HG03342 (cell line): ENCODE data around the gene TNFRSF12A.
"Not testable (repeated sequence)": the region's sequence is repeated elsewhere in the genome, so short reads cannot be mapped to it uniquely, and the experiment has no call there.

Experiments used
- ATAC-seq: cut with Tn5 transposase; IDR thresholded peaks from one replicate; pipeline ENCODE4 v1.9.1; 2021; ENCODE audit warnings: mild to moderate bottlenecking, moderate library complexity; ENCODE audit not compliant: unreplicated experiment

The TNFRSF12A gene

DNA sequence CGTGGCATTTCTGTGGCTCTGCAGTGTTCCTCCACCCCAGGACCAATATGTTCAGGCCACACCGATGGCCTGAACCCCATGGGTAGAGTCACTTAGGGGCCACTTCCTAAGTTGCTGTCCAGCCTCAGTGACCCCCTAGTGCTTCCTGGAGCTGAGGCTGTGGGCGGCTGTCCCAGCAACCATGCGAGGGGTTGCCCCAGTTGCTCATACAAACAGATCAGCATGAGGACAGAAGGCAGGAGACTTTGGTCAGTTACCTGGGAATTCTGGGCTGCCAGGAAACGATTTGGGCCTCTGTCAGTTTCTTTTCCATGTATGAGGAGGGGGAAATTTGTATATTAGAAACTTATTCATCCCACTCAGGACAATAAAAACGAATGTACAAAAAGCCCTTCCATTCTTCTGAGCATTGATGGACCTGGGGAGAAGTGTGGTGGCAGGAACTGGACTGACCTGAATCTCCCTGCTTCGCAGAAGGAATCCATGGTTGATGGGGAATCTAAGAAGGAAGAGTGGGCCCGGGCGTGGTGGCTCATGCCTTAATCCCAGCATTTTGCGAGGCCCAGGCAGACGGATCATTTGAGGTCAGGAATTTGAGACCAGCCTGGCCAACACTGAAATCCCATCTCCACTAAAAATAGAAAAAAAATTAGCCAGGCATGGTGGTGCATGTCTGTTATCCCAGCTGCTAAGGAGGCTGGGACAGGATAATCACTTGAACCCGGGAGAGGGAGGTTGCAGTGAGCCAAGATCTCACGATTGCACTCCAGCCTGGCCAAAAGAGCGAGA lies 40.4 kb downstream of the TNFRSF12A start:
- no peak for ATAC-seq

DNA sequence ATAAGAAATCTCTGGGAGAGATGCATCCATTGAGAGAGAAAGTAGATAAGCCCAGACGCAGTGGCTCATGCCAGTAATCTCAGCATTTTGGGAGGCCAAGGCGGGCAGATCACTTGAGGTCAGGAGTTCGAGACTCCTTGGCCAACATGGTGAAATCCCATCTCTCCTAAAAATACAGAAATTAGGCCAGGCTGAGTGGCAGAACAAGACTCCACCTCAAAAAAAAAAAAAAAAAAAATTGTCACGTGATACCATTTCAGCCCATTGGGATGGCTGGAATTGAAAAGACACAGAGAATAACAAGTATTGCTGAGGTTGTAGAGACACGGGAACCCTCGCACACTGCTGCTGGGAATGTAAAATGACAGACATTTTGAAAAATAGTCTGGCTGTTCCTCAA lies 42.4 kb downstream of the TNFRSF12A start:
- ATAC-seq = no peak

GRCh38 chr16:3063625-3064386 lies 43.6 kb downstream of the TNFRSF12A start:
- ATAC-seq = no peak

DNA sequence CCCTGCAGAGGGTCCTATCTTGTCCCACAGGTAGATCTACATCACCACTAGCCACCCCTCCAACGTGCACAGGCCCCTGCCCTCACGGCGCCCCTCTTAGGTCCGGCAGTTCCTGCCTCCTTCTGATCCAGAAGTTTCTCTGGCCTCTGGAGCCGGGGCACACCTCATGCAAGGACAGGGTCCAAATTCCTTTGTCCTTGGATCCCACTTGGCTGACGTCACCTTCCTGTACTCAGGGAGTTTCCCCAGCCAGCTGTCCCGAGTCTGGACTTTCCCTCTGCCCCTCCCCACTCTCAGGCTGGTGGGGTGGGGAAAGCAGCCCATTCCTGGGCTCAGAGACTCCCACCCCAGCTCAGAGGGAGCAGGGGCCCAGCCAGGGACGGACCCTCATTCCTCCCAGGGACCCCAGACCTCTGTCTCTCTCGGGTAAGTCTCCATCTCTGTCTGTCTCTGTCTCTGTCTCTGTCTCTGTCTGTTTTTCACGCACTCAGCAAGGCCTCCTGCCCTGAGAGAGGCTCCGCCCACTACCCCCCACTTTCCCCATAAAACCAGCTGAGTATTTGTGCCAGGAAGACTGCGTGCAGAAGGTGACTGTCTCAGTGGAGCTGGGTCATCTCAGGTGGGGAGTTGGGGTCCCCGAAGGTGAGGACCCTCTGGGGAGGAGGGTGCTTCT lies 45.0 kb downstream of the TNFRSF12A start, which contains the start of gene IL32:
Gene IL32, plus strand, starts transcription at position 572 of the 673 bp plus-strand sequence. CDS start 172 bp downstream, outside the sequence.
- ATAC-seq = no peak

DNA sequence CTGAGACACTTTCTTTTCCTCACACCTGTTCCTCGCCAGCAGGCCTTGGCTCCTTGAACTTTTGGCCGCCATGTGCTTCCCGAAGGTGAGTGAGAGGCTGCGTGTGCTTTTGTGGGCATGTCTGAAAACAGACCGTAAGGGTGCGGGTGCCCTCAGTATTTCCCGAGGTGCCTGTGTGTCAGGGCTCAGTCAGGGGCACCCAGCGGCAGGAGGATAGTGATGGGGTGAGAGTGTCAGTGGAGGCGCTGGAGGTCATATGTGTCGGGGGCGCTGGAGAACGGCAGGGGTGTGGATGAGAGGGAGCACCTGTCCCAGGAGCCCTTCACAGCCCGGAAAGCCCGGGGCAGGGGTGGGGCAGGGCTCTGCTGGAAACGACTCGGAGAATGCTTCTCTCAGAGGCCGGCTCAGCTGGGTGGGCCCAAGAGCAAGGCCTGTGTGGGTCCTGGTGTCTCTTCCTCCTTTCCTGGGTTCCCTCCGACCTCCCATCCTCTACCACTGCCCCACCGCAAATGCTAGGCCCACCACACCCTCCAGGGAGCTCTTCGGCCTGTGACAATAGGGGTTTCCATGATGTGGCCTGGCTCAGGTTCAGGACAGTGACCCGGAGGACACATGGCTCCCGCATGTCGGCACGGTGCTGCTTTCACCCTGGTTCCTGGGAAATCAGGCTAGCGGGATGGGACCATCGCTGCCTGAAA lies 45.7 kb downstream of the TNFRSF12A start:
- no peak for ATAC-seq

DNA sequence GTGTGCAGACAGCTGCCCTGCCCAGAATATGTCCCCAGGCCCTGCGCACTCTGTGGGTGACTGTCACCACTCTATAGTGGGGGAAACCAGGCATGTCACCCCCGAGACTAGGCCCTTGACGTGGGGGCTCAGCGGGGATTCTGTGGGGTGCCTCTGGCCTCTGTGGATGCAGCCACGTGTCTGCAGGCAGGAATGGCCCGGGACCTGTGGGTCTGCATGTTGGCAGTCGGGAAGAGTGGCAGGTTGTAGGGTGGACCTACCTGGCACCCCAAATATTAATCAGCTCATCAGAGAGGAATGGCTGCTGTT lies 46.2 kb downstream of the TNFRSF12A start:
- ATAC-seq = no peak

DNA sequence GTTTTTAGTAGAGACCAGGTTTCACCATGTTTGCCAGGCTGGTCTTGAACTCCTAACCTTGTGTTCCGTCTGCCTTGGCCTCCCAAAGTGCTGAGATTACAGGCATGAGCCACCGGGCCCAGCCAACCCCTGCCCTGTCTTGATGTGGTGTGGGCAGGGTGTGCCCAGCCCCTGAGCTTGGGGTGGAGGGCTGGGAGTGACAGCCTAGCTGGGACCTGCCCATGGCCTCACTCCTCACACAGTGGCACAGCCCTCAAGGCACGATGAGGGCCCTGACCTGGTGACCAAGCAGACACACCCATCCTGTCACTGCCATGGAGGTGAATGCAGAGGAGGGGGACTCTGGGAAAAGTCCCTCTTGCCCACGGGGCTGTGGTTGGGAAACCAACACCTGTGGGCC lies 48.3 kb downstream of the TNFRSF12A start:
- ATAC-seq = no peak

- ATAC-seq = not testable (repeated sequence)
These were observed 49.0 kb downstream of the TNFRSF12A start for GRCh38 chr16:3069146-3069545.

DNA sequence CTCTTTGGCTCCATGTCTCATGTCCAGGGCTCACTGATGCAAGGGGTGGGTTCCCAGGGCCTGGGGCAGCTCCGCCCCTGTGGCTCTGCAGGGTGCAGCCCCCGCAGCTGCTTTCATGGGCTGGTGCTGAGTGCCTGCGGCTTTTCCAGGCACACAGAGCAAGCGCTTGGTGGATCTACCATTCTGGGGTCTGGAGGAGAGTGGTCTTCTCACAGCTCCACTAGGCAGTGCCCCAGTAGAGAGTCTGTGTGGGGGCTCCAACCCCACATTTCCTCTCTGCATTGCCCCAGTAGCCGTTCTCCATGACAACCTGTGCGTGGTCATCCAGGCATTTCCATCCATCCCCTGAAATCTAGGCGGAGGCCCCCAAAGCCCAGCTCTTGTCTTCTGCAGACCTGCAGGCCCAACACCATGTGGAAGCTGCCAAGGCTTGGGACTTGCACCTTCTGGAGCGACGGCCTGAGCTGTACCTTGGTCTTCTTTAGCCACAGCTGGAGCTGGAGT lies 50.5 kb downstream of the TNFRSF12A start:
- no peak for ATAC-seq

DNA sequence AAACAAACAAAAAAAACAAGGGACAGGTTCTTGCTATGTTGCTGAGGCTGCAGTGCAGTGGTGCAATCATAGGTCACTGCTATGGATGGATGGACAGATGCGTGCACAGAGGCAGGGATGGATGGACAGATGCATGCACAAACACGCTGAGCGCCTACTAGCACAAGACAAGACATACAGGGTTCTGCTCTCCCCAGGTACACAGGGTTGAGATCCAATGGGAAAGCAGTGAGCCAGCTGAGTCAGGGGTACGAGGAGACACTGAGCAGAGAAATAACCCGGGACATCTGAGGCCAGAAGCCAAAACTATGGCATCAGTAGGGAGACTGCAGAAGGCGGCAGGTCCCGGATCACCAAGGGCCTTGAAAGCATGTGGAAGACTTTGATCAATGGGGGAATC lies 51.5 kb downstream of the TNFRSF12A start:
- ATAC-seq = no peak
